MCF 10A (cell line): ENCODE results near the gene AKAP7. TPM values are rescaled to one million over a fixed set of nuclear protein-coding genes. Genes with fewer than 3 reads are reported as not detected.
A peak's percentile ranks its signal among the peaks of the same experiment; 100 is the strongest.

ENCODE experiments used
- BruUV-seq: library from RNA; stranded (reverse); fragments of 400-500 nt; replicated peaks from 2 replicates; lab custom pipeline; 2021; lab: Mats Ljungman, UMichigan
- CTCF ChIA-PET: fragments of 300-600 bp; sonication (Branson Sonifier 250); formaldehyde crosslinking; extraction: SDS; loops from one replicate; lab custom pipeline; 2021; ENCODE audit warnings: antibody characterized with exemption, inconsistent platforms; lab: Yijun Ruan, JAX
- POLR2A ChIA-PET: fragments of 300-600, 350-650 bp; sonication (Branson Sonifier 250); formaldehyde crosslinking; extraction: SDS; loops from one replicate; lab custom pipeline; 2020; ENCODE audit warnings: antibody characterized with exemption, inconsistent platforms; lab: Yijun Ruan, JAX
- DNase-seq: peaks from one replicate; pipeline ENCODE4 v3.0.0-alpha.2; 2018; ENCODE audit not compliant: unreplicated experiment
- H3K27ac Mint-ChIP-seq: one replicate; pipeline ENCODE4 v1.8.0; 2022; ENCODE audit warnings: mild to moderate bottlenecking, low read depth, mixed read lengths; ENCODE audit not compliant: unreplicated experiment
- H3K27me3 Mint-ChIP-seq: one replicate; pipeline ENCODE4 v1.8.0; 2022; ENCODE audit warnings: mixed read lengths; ENCODE audit not compliant: insufficient read depth, unreplicated experiment
- H3K36me3 Mint-ChIP-seq: one replicate; pipeline ENCODE4 v1.8.0; 2022; ENCODE audit warnings: mild to moderate bottlenecking, moderate library complexity, mixed read lengths; ENCODE audit not compliant: insufficient read depth, unreplicated experiment
- H3K4me1 Mint-ChIP-seq: one replicate; pipeline ENCODE4 v1.8.0; 2022; ENCODE audit warnings: mixed read lengths; ENCODE audit not compliant: insufficient read depth, unreplicated experiment
- H3K4me3 Mint-ChIP-seq: one replicate; pipeline ENCODE4 v1.8.0; 2022; ENCODE audit warnings: mild to moderate bottlenecking, moderate library complexity, mixed read lengths; ENCODE audit not compliant: unreplicated experiment
- H3K9me3 Mint-ChIP-seq: one replicate; pipeline ENCODE4 v1.8.0; 2022; ENCODE audit warnings: mixed read lengths; ENCODE audit not compliant: unreplicated experiment
- CTCF ChIP-seq: fragments of 200-600 bp; IDR thresholded peaks from one replicate; pipeline ENCODE4 v1.8.0; 2022; ENCODE audit warnings: antibody characterized with exemption, mild to moderate bottlenecking; ENCODE audit not compliant: unreplicated experiment
- intact Hi-C: fragments of 100-400 bp; cut with micrococcal nuclease; formaldehyde crosslinking; loops from 2 replicates; pipeline ENCODE4 v1.14.1; 2022
- total RNA-seq: library from RNA; stranded (reverse); gene quantifications from 2 replicates; pipeline ENCODE4 v1.2.3, GENCODE V29; 2022

Gene AKAP7
- total RNA-seq, 1 experiment from 2014 or later: 5.6 TPM

DNA sequence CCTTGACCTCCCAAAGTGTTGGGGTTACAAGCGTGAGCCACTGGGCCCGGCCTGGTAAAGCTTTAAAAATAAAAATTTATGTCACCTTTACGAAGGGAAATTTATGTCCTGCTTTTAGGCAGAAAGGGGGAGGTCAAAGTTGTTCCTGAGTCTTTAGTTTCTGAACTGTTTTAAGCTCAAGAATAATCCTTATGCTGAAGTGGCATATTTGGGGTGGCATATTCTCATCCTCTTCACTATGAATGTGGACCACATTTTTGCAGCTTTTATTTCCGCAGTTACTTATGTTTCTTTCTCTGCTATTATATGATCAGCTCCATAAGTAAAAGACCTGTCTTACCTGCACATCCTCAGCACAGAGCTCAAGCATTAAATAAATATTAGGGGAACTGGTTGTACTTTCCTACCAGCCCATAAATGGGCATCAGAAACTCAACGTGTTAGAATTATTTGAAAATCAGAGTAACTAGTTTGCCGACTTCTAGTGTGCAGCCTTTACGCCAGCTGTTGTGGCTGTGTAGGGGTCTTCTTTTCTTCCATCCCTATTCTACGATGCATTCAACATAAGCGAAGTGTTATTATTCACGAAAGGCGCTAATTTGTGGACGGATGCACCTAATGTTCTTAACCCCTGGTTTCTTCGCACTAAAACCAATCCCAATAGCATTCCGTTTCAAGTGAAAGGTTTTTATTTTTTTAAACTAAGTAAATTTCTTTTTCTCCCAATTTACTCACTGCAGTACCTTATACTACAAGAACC is 867 bp upstream of the AKAP7 start:
- no peaks in the 10 kb centered on the region for H3K9me3 Mint-ChIP-seq
- no peak for DNase-seq
- peak overlapping the region; percentile 76 for H3K27ac Mint-ChIP-seq
- ChIA-PET POLR2A (interaction anchor here (0.7 kb wide), 1 partner anchor 496 kb away, joined by 3 read pairs; no protein-coding TSS in a partner anchor), CTCF (interaction anchor here (0.5 to 2.3 kb wide), 7 partner anchors 16 to 249 kb away, joined by 3 to 15 read pairs (median 3); no protein-coding TSS in a partner anchor)
- H3K36me3 Mint-ChIP-seq: no peaks in the 10 kb centered on the region
- H3K4me1 Mint-ChIP-seq: peaks cover 7% of the 10 kb centered on the region
- BruUV-seq: TSS peak; percentile 73
- no peaks in the 10 kb centered on the region for H3K27me3 Mint-ChIP-seq
- H3K4me3 Mint-ChIP-seq: peak overlapping the region; percentile 93
- intact Hi-C loops: no loop called here
- no peak for TF ChIP-seq CTCF

DNA sequence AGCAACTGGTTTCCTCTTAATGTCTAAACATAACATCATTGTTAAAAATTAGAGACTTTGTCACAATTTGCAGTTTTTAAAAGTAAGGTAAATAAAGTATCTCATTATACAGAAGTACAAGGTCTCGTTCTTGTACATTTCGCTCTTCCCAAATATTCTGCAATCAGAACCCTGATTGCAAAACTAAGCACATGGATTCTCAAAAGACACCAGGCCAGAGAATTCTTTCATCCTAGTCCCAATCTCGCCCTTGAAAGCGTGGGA is 355 bp upstream of the AKAP7 start:
- no peak for DNase-seq
- ChIA-PET POLR2A (no interaction called here), CTCF (interaction anchor here (0.5 to 2.3 kb wide), 3 partner anchors 70 to 249 kb away, joined by 3 to 15 read pairs (median 4); no protein-coding TSS in a partner anchor)
- intact Hi-C loops: no loop called here
- peak overlapping the region; percentile 93 for H3K4me3 Mint-ChIP-seq
- no peaks in the 10 kb centered on the region for H3K9me3 Mint-ChIP-seq
- no peaks in the 10 kb centered on the region for H3K36me3 Mint-ChIP-seq
- no peaks in the 10 kb centered on the region for H3K27me3 Mint-ChIP-seq
- no peak for TF ChIP-seq CTCF
- peak overlapping the region; percentile 76 for H3K27ac Mint-ChIP-seq
- H3K4me1 Mint-ChIP-seq: peaks cover 7% of the 10 kb centered on the region
- BruUV-seq: no TSS peak

DNA sequence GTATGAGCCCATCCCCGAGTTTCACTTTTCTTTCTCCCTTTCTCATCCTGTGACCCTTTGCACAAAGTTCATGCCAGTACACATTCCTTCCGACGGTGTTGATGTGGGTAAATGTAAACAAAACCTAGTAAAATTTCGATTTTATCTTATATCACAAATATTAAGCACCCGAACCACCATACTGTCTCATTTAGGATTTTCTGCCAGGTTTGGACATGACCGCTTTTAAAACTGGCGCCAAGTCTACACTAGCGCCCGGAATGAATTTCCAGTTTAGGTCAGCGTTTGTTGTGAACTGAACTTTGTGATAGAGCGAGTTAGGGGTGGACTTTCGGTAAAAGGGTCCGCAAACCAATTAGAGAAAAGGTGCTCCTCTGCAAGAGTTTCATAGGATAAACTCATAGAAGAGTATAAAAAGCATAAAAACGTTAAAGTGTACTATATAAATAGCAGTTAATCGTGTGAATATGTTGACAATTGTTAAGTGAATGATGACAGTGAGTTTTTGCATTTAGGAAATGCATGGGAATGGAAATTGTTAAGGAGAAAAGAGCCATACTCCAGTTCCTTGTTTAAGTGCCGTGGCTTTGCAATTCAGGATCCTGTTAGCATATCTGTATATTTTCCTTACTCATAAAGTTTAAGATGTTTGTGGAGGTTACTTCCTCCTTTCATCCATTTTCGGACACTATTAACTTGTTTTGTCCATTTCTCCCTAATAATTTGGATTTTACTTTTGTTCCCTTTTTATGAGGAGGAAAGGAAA is 937 bp downstream of the AKAP7 start:
- peak; percentile 50 for DNase-seq
- peaks cover 7% of the 10 kb centered on the region for H3K4me1 Mint-ChIP-seq
- CTCF ChIA-PET: no interaction called here
- peak overlapping the region; percentile 93 for H3K4me3 Mint-ChIP-seq
- H3K9me3 Mint-ChIP-seq: no peaks in the 10 kb centered on the region
- BruUV-seq: TSS peak; percentile 51
- no peaks in the 10 kb centered on the region for H3K36me3 Mint-ChIP-seq
- no peak for TF ChIP-seq CTCF
- H3K27me3 Mint-ChIP-seq: no peaks in the 10 kb centered on the region
- peak overlapping the region; percentile 92 for H3K27ac Mint-ChIP-seq
- POLR2A ChIA-PET: no interaction called here
- intact Hi-C loops: no loop called here

DNA sequence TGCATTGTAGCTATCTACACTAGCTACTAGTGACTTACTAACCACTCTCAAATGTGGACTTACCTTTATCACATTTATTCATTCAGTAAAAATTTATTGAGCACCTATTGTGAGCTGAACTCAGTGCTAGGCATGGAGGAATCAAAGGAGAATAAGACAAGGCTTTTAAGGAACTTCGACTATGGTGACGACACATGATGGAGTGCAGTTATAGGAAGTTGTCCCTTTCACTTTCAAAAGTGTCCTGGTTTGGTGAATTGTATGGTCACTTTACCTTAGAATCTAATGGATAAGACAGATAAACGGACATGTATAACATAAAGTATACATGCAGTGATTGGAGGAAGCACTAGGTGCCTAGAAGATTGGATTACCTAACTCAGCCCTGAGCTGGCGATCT is 4.3 kb downstream of the AKAP7 start:
- Mint-ChIP-seq H3K27ac (no peak overlapping the region), H3K9me3 (no peaks in the 10 kb centered on the region), H3K36me3 (peaks cover 5% of the 10 kb centered on the region), H3K4me1 (peaks cover 7% of the 10 kb centered on the region), H3K4me3 (no peak overlapping the region), H3K27me3 (no peaks in the 10 kb centered on the region)
- intact Hi-C loops: no loop called here
- DNase-seq: no peak
- BruUV-seq: no TSS peak
- ChIA-PET CTCF (no interaction called here), POLR2A (interaction anchor here (0.7 to 1.0 kb wide), 3 partner anchors 14 to 60 kb away, joined by 3 read pairs; no protein-coding TSS in a partner anchor)
- TF ChIP-seq CTCF: no peak
